ENCODE results near the gene NMNAT2.
A peak's percentile ranks its signal among the peaks of the same experiment; 100 is the strongest.

Gene NMNAT2

DNA sequence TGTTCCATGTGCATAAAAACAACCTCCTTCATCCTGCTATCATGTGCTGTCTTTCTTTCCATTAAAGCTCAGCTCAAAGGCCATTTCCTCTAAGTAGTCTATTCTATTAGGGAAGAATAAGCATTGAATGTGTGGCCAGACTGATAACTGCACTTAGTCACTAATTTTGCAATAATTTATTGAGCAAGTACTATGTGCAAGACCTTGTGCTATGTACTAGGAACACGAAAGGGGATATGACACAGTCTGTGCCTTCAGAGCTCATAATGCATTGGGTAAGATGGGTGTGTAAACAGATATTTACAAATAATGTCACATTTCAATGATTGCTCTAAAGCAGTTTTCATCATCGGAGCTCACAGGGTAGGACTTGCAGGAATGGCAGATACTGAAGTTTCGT lies 54.2 kb downstream of the NMNAT2 start:
- no peak for DNase-seq

DNA sequence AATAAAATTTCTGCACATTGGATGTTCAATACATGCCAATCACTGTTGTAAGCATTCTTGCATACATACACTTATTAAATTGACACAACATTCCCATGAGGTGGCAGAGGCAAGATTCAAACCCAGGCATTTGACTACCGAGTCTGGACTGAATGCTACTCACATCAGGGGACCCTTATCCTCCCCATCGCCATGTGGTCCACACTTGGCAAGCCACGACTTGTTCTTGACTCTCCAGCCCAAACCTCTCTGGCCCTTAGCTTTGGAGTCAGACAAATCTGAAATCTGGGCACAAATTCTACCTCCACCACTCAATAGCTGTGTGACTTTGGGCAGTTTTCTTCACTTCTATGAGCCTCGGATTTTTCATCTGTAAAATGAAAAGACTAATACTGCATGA lies 57.1 kb downstream of the NMNAT2 start:
- DNase-seq, result no peak

GRCh38 chr1:183360473-183360872 lies 57.7 kb downstream of the NMNAT2 start:
- DNase-seq, result no peak

DNA sequence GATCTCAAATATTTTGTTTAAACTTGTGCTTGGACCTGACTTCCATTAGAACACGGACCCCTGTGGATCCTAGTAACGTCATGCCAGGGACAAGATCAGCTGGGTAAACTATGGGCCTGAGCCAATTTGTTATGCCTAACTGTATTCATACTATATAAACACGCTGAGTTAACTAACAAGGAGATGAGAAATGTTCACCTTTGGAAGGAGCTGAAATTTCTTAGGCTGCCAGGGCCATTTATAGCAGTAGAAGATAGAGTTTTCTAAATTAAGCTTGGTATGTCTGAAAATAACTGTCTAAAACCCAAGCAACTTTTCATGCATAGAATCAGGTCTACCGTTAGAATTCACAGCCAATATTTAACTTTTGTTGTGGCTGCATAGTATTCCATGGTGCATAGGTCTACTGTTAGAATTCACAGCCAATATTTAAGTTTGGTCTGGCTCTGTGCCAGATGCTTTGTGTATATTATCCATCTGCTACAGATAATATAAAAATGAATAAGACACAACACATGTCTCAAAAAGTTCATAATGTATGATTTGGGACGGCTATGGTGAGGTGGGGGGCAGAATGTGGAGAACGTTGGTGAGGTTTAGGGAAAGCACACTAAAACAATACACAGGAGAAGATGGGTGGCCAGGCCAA lies 61.5 kb downstream of the NMNAT2 start:
- no peak for DNase-seq

DNA sequence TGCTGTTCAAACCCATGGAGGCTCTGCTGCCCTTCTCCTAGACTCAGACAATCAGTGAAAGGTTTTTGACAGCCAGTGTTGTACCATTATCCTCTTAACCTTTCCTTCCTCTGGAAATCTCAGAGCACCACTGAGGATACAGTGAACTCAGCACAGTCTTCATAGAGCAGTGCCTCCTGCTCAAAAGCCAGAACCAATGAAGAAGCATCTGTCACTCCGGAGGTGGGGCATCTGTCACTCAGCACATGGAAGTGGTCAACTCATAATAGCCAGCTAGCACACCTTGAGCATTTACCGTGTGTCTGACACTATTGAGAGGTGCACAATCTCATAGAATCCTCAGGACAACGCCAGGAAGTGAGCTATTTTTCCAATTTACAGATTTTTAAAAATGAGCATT lies 62.4 kb downstream of the NMNAT2 start:
- DNase-seq, result no peak

DNA sequence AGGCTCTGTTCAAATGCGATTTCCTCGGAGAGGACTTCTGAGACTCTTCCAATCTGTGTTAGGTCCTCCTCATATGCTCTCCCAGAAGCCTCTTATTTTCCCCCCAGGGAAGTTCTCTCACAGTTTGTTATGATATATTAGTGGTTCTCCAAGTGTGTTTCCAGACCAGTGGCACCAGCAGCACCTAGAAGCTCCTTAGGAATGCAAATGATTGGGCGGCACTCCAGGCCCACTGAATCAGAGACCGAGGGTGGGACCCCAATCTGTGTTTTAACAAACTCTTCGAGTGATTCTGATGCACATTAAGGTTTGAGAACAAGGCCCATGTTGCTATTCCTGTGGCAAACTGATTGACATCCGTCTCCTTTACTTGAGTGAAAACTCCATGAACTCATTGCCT lies 63.0 kb downstream of the NMNAT2 start:
- no peak for DNase-seq

GRCh38 chr1:183353597-183353996 lies 64.6 kb downstream of the NMNAT2 start:
- DNase-seq, result no peak

- no peak for DNase-seq
Measured at GRCh38 chr1:183349201-183349711, 68.9 kb downstream of the NMNAT2 start.

DNA sequence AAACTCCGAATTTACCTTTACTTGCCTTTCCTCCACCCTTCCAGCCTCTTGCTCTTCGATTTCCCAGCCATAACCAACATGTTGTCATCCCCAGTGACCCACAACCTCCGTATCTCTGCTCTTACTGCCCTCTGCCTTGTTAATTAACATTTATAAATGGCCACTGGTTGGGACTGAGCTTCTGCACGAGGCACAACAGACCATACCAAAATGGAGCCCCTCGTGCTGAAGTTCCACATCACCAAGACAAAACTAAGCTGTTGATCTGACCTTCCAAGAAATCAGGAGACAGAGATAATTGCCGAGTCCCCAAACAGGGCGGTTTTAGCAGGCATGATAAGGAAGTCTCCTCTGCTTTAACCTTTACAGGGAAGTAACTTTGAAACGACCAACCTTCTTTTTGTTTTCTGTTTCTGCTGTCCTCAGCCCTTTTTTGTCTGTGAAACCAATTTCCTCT lies 71.9 kb downstream of the NMNAT2 start:
- no peak for DNase-seq

DNA sequence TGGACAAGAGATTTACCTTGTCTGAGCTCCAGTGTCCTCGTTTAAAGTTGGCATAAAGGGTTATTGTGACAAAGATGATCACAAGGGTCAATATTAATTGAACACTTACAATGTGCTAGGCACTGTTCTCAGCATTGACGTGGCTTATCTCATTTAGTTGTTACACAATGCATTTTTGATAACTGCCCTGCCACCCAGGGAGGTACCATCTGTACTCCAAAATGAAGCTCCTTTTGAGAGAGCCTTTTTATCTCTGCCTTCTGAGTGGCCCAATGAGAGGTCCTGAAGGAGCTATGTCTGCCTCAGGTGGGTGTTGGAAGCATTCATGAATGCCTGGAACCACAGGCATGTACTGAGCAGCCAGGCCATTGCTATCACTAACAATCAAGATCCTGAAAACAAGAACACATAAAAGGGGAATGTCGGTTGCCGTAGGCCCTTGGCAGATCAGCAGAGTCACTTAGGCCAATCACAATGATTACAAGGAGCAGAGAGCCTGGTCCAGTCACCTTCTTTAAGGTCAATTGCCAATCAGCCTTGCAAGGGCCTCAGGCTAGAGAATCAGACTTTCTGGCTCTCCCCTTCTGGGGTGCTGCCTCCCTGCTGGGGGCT lies 78.5 kb downstream of the NMNAT2 start:
- no peak for DNase-seq

- DNase-seq, result no peak
Measured at GRCh38 chr1:183331091-183331742, 87.0 kb downstream of the NMNAT2 start.

DNA sequence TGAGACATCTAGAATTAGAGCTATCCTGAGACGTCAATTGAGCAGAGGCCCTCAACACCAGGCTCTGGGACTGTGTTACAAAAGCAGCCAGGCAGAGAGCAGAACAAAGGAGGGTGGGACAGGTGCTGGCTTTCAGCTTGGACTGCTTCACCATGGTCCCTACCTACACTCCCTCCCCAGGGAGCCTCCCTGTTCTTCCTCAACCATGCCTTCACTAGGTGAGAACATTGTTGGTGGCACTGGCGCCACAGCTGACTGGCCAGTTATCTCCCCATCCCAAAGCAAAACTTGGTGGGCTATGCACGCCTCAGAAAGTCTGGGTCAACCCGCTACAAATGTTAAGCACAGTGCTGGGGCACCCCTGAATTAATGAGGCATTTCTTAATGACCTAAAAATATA lies 87.8 kb downstream of the NMNAT2 start:
- no peak for DNase-seq

GRCh38 chr1:183328371-183328770 lies 89.8 kb downstream of the NMNAT2 start:
- no peak for DNase-seq

GRCh38 chr1:183327434-183328290 lies 90.5 kb downstream of the NMNAT2 start:
- DNase-seq, result no peak

- DNase-seq, result no peak
Measured at GRCh38 chr1:183323849-183324683, 94.1 kb downstream of the NMNAT2 start.

GRCh38 chr1:183319606-183320005 lies 98.6 kb downstream of the NMNAT2 start:
- DNase-seq, result no peak

DNA sequence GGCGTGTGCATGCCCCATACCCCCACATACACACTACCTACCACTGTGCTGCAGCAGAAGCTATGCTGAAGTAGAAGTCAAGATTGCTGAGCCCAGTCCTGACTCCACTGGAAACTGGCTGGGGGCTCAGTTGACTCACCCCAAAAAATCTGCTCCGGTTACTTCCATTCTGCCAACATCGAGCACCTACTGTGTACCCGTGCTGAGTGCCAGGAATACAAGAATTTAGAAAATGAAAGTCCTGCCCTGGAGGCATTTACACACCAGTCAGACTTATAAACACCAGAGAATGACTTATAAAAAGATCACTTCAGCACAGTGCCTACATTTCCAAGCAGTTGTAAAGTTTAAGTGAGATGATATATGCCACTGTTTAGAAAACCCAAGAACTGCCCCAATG lies 99.1 kb downstream of the NMNAT2 start:
- no peak for DNase-seq

DNA sequence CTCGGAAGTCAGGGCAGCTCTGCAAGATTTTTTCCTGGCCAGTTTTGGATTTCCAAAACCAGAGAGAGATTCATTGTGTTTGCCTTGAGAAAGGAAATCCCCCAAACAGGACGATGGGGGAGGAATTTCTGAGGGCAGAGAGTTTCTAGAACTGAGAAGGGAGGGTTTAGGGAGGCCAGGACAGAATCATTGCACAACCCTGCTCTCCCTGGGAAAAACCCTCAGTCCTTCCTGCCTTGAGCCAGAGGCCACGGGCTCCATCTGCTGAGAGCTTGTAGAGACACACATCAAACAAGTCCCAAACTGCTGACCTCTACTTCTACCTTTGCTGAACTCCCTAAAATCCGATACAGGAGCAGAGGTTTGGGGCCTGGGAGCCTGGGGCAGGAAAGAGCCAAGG lies 99.7 kb downstream of the NMNAT2 start:
- DNase-seq, result no peak

DNA sequence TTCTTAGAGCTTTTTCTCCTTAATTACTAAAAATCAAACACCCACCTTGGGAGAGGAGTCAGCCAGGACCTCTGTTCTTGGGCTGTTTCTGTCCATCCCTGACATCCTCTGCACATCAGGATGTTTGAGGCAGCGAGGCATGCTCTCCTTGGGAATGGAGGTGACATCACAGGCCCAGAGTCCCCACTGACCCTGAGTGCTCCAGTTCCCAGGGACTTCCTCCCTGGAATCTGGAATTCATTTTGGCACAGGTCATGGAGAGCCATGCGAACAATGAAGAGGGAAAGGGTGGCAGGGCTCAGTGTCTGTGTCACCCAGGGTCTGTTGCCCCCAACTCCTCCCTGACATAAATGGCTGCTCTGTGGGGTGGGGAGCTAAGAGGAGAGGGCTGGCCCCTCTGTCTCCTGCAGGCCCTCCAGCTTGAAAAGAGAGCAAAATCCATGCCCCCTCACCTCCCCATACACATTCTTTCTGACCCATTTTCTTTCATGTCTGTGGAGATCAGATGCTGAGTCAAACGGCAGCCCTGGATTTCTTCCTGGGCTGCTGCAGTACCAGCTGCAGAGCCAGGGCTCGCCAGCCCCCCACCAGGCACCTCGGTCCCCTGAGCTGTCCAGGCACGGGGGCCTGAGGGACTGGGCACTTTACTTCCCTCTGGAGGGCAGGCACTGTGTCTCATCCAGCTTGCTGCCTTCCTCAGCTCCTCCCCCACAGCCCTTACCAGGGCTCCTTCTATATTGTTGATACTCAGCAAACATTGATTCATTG lies 102.0 kb downstream of the NMNAT2 start:
- no peak for DNase-seq

- DNase-seq, result no peak
Measured at GRCh38 chr1:183313063-183313462, 105.1 kb downstream of the NMNAT2 start.

GRCh38 chr1:183310753-183311479 lies 107.3 kb downstream of the NMNAT2 start:
- DNase-seq, result peak; percentile 49
